RCC 7860 (cell line): ENCODE data around the gene TSPAN14.
A peak's percentile ranks its signal among the peaks of the same experiment; 100 is the strongest.

ENCODE experiments used
- DNase-seq: peaks from one replicate; pipeline ENCODE4 v3.0.0-alpha.2; 2015; ENCODE audit warnings: low spot score
- FAIRE-seq: peaks from 2 replicates; lab custom pipeline; 2012; peaks lifted over from hg19 to GRCh38; lab: Jason Lieb, UNC

TSPAN14 gene

GRCh38 chr10:80421707-80422536, 32.2 kb upstream of the TSPAN14 start:
- FAIRE-seq (no peak), DNase-seq (no peak)

- FAIRE-seq, result no peak
- DNase-seq, result no peak
Measured at GRCh38 chr10:80425901-80426300, 28.2 kb upstream of the TSPAN14 start.

GRCh38 chr10:80427541-80427940, 26.6 kb upstream of the TSPAN14 start:
- FAIRE-seq (no peak), DNase-seq (no peak)

- peak; percentile 83 for DNase-seq
- no peak for FAIRE-seq
Measured at GRCh38 chr10:80429521-80429973, 24.6 kb upstream of the TSPAN14 start.

- DNase-seq (no peak), FAIRE-seq (no peak)
Measured at GRCh38 chr10:80433134-80433533, 21.0 kb upstream of the TSPAN14 start.

GRCh38 chr10:80436446-80437098, 17.5 kb upstream of the TSPAN14 start:
- DNase-seq (no peak), FAIRE-seq (no peak)

GRCh38 chr10:80437227-80437626, 16.9 kb upstream of the TSPAN14 start:
- DNase-seq (no peak), FAIRE-seq (no peak)

- DNase-seq, result no peak
- FAIRE-seq, result no peak
Measured at GRCh38 chr10:80441831-80442230, 12.3 kb upstream of the TSPAN14 start.

- FAIRE-seq (no peak), DNase-seq (no peak)
Measured at GRCh38 chr10:80442879-80443278, 11.2 kb upstream of the TSPAN14 start.

GRCh38 chr10:80443531-80443974, 10.6 kb upstream of the TSPAN14 start:
- DNase-seq (peak; percentile 54), FAIRE-seq (no peak)

- peak; percentile 16 for DNase-seq
- FAIRE-seq, result no peak
Measured at GRCh38 chr10:80444124-80444523, 10.0 kb upstream of the TSPAN14 start.

- FAIRE-seq (no peak), DNase-seq (peak; percentile 75)
Measured at GRCh38 chr10:80444646-80445319, 9.3 kb upstream of the TSPAN14 start.

GRCh38 chr10:80447436-80448190, 6.5 kb upstream of the TSPAN14 start:
- no peak for DNase-seq
- no peak for FAIRE-seq

GRCh38 chr10:80448209-80448942, 5.7 kb upstream of the TSPAN14 start:
- DNase-seq, result no peak
- no peak for FAIRE-seq

- DNase-seq, result no peak
- FAIRE-seq, result no peak
Measured at GRCh38 chr10:80449520-80449919, 4.6 kb upstream of the TSPAN14 start.

- no peak for FAIRE-seq
- no peak for DNase-seq
Measured at GRCh38 chr10:80451132-80451531, 3.0 kb upstream of the TSPAN14 start.

GRCh38 chr10:80452069-80452468, 2.0 kb upstream of the TSPAN14 start:
- no peak for FAIRE-seq
- DNase-seq, result no peak

GRCh38 chr10:80452640-80453039, 1.5 kb upstream of the TSPAN14 start:
- FAIRE-seq, result no peak
- no peak for DNase-seq

- FAIRE-seq (no peak), DNase-seq (no peak)
Measured at GRCh38 chr10:80453056-80453841, 861 bp upstream of the TSPAN14 start.
